NOMO-1 treated with dmso at 0.1 percent for 144 hours (cell line): ENCODE measurements around the gene DCANP1.

Source experiments
- DNase-seq: peaks from one replicate; lab custom pipeline; 2025; ENCODE audit not compliant: unreplicated experiment; lab: John Stamatoyannopoulos, UW

DCANP1 gene

DNA sequence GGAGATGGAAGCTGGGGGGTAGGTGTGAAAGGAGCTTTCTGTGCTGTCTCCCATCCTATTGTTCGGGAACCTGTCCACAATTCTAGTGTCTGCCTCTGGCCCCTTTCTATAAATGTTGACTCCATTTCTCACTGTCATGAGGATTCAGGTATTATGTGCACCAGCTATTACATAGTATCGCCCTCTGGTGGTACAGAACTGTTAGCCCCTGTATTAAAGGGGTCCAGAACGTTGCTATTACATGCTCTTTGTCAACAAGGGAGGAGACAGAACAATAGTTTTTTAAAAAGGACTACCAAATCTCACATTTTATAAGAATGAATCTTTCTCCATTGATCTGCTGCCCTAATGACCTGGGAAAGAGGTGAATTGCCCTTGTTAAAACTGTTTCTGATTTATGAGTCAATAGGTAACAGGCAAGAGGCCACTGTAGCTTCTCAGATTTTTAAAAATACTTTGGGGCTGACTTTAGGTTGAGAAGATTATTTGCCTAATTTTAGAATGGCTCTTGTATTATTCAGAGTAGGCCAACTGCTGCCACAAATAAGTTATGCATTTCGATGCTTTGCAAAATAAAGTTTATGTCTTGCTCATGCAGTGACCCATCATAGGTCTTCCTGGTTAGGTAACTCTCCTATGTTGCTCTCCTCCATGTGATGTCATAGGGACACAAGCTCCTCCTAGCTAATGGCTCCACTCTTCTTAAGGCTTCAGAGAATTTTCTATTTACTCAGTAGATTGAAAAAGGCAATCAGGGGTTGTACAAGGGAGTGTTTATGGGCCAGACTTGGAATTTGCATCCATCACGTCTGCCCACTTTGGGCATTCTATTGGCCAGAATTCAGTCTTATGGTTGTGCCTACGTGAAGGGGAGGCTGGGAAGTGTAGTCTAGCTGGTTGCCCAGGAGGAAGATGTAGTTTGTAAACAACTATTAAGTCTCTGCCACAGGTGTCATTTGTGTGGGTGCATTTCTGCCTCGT is 20.8 kb downstream of the DCANP1 start:
- peak; percentile 37 for DNase-seq

- peak; percentile 60 for DNase-seq
Observed at GRCh38 chr5:135425641-135426040, 21.5 kb downstream of the DCANP1 start.

DNA sequence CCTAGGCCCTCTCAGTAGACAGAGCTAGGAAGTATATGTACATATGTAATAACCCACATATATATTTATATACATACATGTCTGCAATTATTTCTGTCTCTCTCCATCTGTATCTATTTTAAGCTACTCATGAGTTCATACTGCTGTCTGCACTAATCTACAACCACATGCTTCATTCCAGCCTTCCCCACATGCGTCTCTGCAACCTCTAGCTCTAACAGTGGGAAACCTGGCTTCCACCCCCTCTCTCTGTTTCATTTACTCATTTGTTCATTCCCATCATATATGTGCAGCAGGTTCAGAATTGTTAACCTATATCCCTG is 23.3 kb downstream of the DCANP1 start:
- no peak for DNase-seq

GRCh38 chr5:135423146-135423845 is 23.9 kb downstream of the DCANP1 start:
- peak; percentile 51 for DNase-seq

DNA sequence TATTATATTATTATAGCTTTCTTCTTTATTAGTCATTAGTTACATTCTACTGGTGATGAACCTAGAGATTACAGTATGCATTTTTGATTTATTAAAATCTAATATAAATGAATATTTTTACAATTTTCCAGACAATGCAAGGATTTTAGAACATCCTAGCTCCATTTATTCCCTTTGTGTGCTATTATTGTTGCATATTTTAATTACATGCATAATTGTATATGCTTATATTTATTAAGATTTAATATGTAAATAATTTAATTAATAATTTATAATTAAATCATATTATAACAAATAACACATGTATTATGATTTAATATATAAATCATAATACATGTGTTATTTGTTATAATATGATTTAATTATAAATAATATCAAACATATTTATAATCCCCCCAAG is 24.7 kb downstream of the DCANP1 start:
- DNase-seq = no peak

GRCh38 chr5:135417083-135417482 is 30.1 kb downstream of the DCANP1 start:
- no peak for DNase-seq

DNA sequence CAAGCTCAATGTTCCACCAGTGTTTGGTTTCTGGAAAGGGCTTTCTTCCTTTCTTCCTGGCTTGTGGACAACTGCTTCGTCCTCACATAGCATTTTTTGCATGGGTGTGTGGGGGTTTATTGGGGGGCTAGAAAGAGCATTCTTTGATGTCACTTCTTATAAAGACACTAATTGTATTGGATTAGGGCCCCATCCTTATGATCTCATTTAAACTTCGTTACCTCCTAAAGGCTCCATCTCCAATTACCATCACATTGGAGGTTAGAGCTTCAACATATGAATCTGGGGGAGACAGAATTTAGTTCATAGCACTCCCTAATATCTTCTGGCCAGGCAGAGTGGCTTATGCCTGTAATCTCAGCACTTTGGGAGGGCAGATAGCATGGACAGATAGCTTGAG is 42.1 kb downstream of the DCANP1 start:
- DNase-seq = no peak

DNA sequence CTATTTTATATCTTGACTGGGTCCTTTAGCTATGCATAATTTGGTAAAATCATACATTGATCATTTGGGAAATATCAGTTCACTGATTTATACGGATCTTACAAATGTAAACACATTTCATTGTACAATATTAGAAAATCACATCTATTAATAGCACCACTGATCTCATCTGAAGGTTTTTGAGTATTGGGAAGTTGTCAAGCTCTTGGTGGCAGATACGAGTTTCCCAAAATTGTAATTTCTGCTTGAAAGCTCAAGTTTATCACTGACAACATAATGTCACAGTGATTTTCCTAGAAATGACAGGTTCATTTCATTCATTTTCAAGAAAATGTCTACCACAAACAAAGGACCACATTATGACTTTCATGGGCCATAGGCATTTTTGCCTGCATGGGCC is 45.1 kb downstream of the DCANP1 start:
- no peak for DNase-seq

DNA sequence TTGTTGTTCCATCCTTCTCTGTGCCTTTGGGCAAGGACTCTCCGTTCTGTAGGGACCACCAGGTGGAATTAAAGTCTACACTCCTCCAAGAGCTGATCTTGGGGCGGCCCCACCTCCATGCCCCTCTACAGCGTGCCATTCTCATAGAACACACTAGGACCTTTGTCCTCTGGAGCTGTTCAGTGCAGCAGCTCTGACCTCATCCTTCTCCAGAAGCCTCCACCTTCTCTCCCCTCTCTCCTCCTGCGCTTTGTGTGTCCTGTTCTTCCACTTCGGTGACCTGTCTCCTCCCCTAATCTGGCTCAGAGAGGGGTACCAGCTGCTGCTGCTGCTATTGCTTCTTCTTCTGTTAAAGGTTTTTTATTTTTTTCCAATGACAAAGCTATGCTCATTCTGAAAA is 46.3 kb downstream of the DCANP1 start:
- no peak for DNase-seq

- DNase-seq = no peak
Observed at GRCh38 chr5:135399794-135400542, 47.2 kb downstream of the DCANP1 start.

DNA sequence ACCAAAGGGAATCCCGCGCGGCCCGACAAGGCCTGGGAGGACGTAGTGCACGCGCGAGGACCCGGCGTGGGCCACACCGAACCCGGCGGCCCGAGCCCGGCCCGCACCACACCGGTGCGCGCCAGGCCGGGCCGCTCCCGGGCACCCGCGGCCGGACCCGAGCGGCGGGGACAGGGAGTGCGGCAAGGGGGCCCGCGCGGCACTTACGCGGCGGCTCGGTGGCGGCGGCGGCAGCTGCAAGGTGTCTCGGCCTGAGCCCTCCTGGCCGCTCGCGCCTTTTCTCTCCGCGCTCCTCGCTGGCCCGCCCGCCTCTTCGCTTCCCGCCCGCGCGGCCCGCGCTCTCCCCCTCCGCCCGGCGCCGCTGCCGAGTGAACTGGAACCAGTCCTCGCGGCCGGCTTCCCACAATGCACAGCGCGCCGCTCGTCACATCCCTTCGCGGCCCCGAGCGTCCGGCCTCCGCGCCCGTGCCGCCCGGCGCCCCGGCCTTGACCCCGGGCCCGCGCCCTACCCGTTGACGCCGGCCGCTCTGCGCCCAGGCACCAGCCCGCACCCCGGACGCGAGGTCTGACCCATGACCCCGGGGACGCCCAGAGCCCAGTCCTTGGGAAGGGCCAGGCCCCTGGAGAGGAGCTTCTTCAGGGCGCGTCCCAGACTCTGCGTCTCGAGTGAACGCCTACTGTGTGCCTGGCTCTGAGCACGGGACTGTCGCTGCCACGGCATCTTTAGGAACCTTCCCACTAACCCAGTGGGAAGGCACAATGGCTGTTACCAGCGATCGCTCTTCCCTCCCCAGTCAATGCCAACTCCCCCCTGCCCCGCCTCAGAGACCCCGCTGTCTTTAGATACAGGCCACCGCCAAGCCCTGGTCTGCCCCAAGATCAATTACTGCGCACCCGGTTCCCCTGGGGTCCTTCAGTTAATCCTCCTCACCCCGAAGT is 48.0 kb downstream of the DCANP1 start, which contains the start of gene MACROH2A1:
Gene MACROH2A1 (minus strand): TSS at position 377 of the 939 bp plus-strand sequence. CDS start 10,138 bp downstream, outside the sequence.
- peak; percentile 47 for DNase-seq

- DNase-seq = no peak
Observed at GRCh38 chr5:135398160-135398854, 48.8 kb downstream of the DCANP1 start.

GRCh38 chr5:135397084-135397483 is 50.1 kb downstream of the DCANP1 start:
- no peak for DNase-seq

DNA sequence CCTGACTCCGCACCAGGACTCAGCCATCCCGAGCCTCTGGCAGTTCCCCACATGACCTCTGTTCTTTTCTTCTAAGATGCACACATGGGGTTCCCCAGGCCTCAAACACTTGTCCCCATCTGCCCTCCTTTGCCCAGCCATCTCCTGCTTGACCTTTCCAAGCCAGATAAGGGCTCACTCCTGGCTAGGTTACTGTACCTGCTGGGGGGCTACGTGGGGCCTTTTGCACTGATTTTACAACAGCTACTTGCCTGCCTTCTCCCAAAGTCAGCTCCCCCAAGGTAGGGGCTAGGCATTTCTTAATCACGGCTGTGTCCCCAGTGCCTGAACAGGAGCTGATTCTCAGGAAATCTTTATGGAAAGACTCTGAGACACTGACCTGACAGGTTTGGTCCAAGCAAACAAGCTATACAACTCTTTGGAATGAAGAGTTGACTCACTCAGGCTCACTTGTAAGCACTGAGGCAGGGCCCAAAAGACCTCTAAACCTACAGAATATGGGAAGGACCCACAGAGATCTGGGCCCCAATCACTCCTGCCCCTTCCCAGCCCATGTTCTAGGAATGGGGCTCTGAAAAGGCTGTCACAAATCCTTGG is 50.6 kb downstream of the DCANP1 start:
- no peak for DNase-seq

DNA sequence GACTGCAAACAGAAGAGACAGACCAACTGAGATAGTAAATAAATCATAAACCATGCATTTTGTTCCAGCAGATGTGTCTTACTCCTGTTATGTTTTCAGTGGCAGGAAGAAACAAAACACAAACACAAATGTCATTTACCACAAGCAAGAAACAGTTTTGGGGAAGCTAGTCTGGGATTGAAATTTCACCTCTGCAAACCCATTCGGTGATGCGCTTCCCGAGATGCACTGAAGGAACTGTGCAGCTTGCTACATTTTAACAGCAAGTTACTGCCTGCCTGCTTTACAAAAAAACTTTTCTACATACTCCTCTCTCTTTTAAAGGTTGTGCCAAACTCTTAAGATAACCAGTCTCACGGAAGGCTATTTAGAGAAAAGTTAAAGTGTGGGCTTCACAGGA is 51.3 kb downstream of the DCANP1 start:
- no peak for DNase-seq

- no peak for DNase-seq
Observed at GRCh38 chr5:135395451-135395850, 51.7 kb downstream of the DCANP1 start.
